ENCODE results near the gene CEP55. TPM values are rescaled to one million over a fixed set of nuclear protein-coding genes. Genes with fewer than 3 reads are reported as not detected.

The CEP55 gene
- total RNA-seq, 1 donor from 2014 or later, result 3.2 TPM

GRCh38 chr10:93485690-93486089 is 10.7 kb upstream of the CEP55 start:
- peaks cover 5% of the 10 kb centered on the region for H3K4me1 ChIP-seq
- H3K36me3 ChIP-seq, result no peaks in the 10 kb centered on the region
- no peaks in the 10 kb centered on the region for H3K27me3 ChIP-seq
- H3K9me3 ChIP-seq, result no peaks in the 10 kb centered on the region
- intact Hi-C loops (cut with DNase I), result no loop called here
- H3K27ac ChIP-seq, result no peak overlapping the region
- no peak overlapping the region for H3K4me3 ChIP-seq
- DNase-seq (ENCODE audit: extremely low spot score in 2 of 2), result no peak
- TF ChIP-seq CTCF (IDR thresholded peaks at IDR 0.05) (no peak), POLR2AphosphoS5 (IDR thresholded peaks at IDR 0.05; ENCODE audit: insufficient read depth in 1 of 2, low read depth in 1 of 2) (no peak), POLR2A (IDR thresholded peaks at IDR 0.05) (no peak)

DNA sequence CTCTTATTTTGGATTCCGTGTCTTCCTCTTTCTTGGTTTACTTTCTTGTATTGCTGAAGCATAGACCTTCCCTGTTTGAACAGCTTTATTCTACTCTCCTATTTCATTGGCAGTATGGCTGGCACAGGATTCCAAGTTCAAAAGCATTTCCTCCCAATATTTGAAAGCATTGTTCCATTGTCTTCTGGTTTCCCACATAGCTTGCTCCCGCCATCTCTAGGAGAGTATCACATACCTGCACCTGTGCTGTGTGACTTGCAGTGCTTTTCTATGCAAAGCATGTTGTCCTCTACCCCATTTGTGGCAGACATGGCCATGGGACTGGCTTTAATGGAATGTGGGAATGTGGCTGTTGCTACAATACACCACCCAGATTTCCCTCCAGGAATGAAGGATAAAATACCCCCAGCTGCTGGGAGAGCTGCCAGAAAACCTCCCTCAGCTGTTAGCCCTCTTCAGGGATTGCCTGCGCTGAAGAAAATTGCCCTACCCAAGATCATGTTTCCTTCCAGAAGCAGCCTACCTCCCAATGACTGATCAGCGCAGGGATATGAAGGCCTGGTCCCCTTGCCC is 7.4 kb upstream of the CEP55 start:
- H3K36me3 ChIP-seq, result no peaks in the 10 kb centered on the region
- no peak for TF ChIP-seq CTCF (IDR thresholded peaks at IDR 0.05)
- no peak for TF ChIP-seq POLR2A (IDR thresholded peaks at IDR 0.05)
- TF ChIP-seq POLR2AphosphoS5 (IDR thresholded peaks at IDR 0.05; ENCODE audit: insufficient read depth in 1 of 2, low read depth in 1 of 2), result no peak
- intact Hi-C loops (cut with DNase I), result no loop called here
- no peak for DNase-seq (ENCODE audit: extremely low spot score in 2 of 2)
- no peaks in the 10 kb centered on the region for H3K4me1 ChIP-seq
- H3K27me3 ChIP-seq, result no peaks in the 10 kb centered on the region
- H3K27ac ChIP-seq, result no peak overlapping the region
- no peak overlapping the region for H3K4me3 ChIP-seq
- no peaks in the 10 kb centered on the region for H3K9me3 ChIP-seq

GRCh38 chr10:93491602-93492121 is 4.8 kb upstream of the CEP55 start:
- DNase-seq (ENCODE audit: extremely low spot score in 2 of 2), result no peak

DNA sequence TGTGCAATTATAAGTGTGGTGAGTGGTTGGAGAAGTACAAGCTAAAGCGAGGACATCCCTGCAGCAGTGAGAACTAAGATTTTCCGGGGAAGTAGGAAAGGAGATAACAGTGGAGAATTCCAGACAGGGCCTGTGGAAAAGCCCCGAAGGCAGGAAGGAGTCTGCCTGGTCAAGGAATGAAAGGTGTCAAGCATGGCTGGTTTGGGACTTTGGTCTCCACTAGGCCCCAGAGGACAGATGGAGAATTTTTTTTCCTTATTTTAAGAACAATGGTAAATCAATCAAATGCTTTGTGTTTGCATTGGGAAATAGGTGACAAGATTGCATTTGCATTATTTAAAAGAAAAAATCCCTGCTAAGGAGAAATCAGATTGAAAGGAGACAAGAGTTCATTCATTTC is 3.2 kb upstream of the CEP55 start:
- TF ChIP-seq POLR2A (IDR thresholded peaks at IDR 0.05) (no peak), POLR2AphosphoS5 (IDR thresholded peaks at IDR 0.05; ENCODE audit: insufficient read depth in 1 of 2, low read depth in 1 of 2) (no peak), CTCF (IDR thresholded peaks at IDR 0.05) (no peak)
- H3K27ac ChIP-seq, result no peak overlapping the region
- H3K4me3 ChIP-seq, result no peak overlapping the region
- no peaks in the 10 kb centered on the region for H3K9me3 ChIP-seq
- no peaks in the 10 kb centered on the region for H3K27me3 ChIP-seq
- no peaks in the 10 kb centered on the region for H3K36me3 ChIP-seq
- H3K4me1 ChIP-seq, result peaks cover 12% of the 10 kb centered on the region
- intact Hi-C loops (cut with DNase I), result no loop called here
- DNase-seq (ENCODE audit: extremely low spot score in 2 of 2), result no peak

More at GRCh38 chr10:93491602-93492121, 4.8 kb upstream of the CEP55 start:
- Histone ChIP-seq H3K36me3 (no peaks in the 10 kb centered on the region), H3K27me3 (no peaks in the 10 kb centered on the region), H3K4me1 (peaks cover 7% of the 10 kb centered on the region), H3K27ac (no peak overlapping the region), H3K9me3 (no peaks in the 10 kb centered on the region), H3K4me3 (no peak overlapping the region)
- intact Hi-C loops (cut with DNase I), result no loop called here
- TF ChIP-seq CTCF (IDR thresholded peaks at IDR 0.05), result no peak
- TF ChIP-seq POLR2AphosphoS5 (IDR thresholded peaks at IDR 0.05; ENCODE audit: insufficient read depth in 1 of 2, low read depth in 1 of 2), result no peak
- TF ChIP-seq POLR2A (IDR thresholded peaks at IDR 0.05), result no peak

GRCh38 chr10:93494494-93494893 is 1.9 kb upstream of the CEP55 start:
- no peak for TF ChIP-seq POLR2AphosphoS5 (IDR thresholded peaks at IDR 0.05; ENCODE audit: insufficient read depth in 1 of 2, low read depth in 1 of 2)
- no peak for TF ChIP-seq CTCF (IDR thresholded peaks at IDR 0.05)
- no peak for TF ChIP-seq POLR2A (IDR thresholded peaks at IDR 0.05)
- Histone ChIP-seq H3K4me3 (no peak overlapping the region), H3K27ac (no peak overlapping the region), H3K4me1 (peaks cover 12% of the 10 kb centered on the region), H3K9me3 (no peaks in the 10 kb centered on the region), H3K27me3 (no peaks in the 10 kb centered on the region), H3K36me3 (no peaks in the 10 kb centered on the region)
- intact Hi-C loops (cut with DNase I), result no loop called here
- no peak for DNase-seq (ENCODE audit: extremely low spot score in 2 of 2)

All from vagina (tissue), 2 donors.